ENCODE measurements around the gene RDX.
A peak's percentile ranks its signal among the peaks of the same experiment; 100 is the strongest.
"Not testable (repeated sequence)": the region's sequence is repeated elsewhere in the genome, so short reads cannot be mapped to it uniquely, and the experiment has no call there.

The RDX gene

GRCh38 chr11:110287537-110287936, 8.9 kb downstream of the RDX start:
- Histone ChIP-seq H3K4me2 (ENCODE audit: low read depth, low read length, poor library complexity, severe bottlenecking) (peak overlapping the region; percentile 34), H4K20me1 (ENCODE audit: insufficient read depth, low read length, poor library complexity, severe bottlenecking) (peaks cover 68% of the 10 kb centered on the region), H3K27me3 (ENCODE audit: insufficient read depth, low read length, poor library complexity, severe bottlenecking) (no peaks in the 10 kb centered on the region)

GRCh38 chr11:110286298-110287040, 9.9 kb downstream of the RDX start:
- Histone ChIP-seq H3K9me2 (replicated peaks; ENCODE audit: low read depth, low read length) (no peaks in the 10 kb centered on the region), H3K4me2 (ENCODE audit: low read depth, low read length, poor library complexity, severe bottlenecking) (no peak overlapping the region), H4K20me1 (ENCODE audit: insufficient read depth, low read length, poor library complexity, severe bottlenecking) (peaks cover 62% of the 10 kb centered on the region), H3K36me3 (ENCODE audit: insufficient read depth, low read length) (no peaks in the 10 kb centered on the region), H3K9ac (ENCODE audit: low read depth, low read length, poor library complexity, severe bottlenecking) (no peak overlapping the region), H3K27me3 (ENCODE audit: insufficient read depth, low read length, poor library complexity, severe bottlenecking) (no peaks in the 10 kb centered on the region), H3K9me3 (ENCODE audit: insufficient read depth, low read depth, low read length) (no peaks in the 10 kb centered on the region), H3F3A (ENCODE audit: low read depth) (peaks cover 6% of the 10 kb centered on the region; the same call in 1 of the 2 replicates), H3K79me2 (ENCODE audit: insufficient read depth, low read length) (peaks cover 96% of the 10 kb centered on the region), H3K4me1 (ENCODE audit: insufficient read depth, low read length, poor library complexity, severe bottlenecking) (peaks cover 22% of the 10 kb centered on the region), H2AFZ (ENCODE audit: low read length) (no peak overlapping the region), H3K4me3 (ENCODE audit: low read length, poor library complexity, severe bottlenecking) (no peak overlapping the region)
- no peak for TF ChIP-seq EZH2phosphoT487 (IDR thresholded peaks at IDR 0.05; ENCODE audit: borderline replicate concordance)
- no peak for TF ChIP-seq CTCF (conservative IDR thresholded peaks at IDR 0.05; ENCODE audit: low read length)

More at GRCh38 chr11:110287537-110287936, 8.9 kb downstream of the RDX start:
- no peaks in the 10 kb centered on the region for H3K9me2 ChIP-seq (replicated peaks; ENCODE audit: low read depth, low read length)
- H3K79me2 ChIP-seq (ENCODE audit: insufficient read depth, low read length): peaks cover 96% of the 10 kb centered on the region
- H3F3A ChIP-seq (ENCODE audit: low read depth): peaks cover 6% of the 10 kb centered on the region; the same call in 1 of the 2 replicates
- H3K4me1 ChIP-seq (ENCODE audit: insufficient read depth, low read length, poor library complexity, severe bottlenecking): peaks cover 32% of the 10 kb centered on the region
- H3K9me3 ChIP-seq (ENCODE audit: insufficient read depth, low read depth, low read length): no peaks in the 10 kb centered on the region
- peak overlapping the region; percentile 14 for H3K4me3 ChIP-seq (ENCODE audit: low read length, poor library complexity, severe bottlenecking)
- no peak overlapping the region for H2AFZ ChIP-seq (ENCODE audit: low read length)
- no peak overlapping the region for H3K9ac ChIP-seq (ENCODE audit: low read depth, low read length, poor library complexity, severe bottlenecking)
- H3K36me3 ChIP-seq (ENCODE audit: insufficient read depth, low read length): no peaks in the 10 kb centered on the region
- TF ChIP-seq CTCF (conservative IDR thresholded peaks at IDR 0.05; ENCODE audit: low read length) (no peak), EZH2phosphoT487 (IDR thresholded peaks at IDR 0.05; ENCODE audit: borderline replicate concordance) (no peak)

DNA sequence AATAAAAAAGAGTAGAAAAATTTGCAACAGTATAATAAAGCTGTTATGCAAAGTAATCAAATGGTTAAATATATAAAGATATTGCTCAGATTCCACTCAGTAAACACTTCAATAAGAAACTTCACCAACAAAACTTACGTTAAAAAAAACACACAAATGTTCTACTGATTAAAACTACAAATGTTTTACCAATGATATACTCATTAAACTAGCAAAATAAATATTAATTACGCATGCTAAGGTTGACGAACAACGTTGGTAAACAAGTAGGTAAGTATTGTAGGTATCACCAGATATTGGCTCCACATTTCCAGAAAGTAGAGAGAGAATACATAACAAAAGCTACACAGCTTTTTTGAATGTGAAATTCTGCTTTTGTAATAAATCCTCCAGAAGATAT, 12.6 kb downstream of the RDX start:
- peaks cover 17% of the 10 kb centered on the region for H3K4me1 ChIP-seq (ENCODE audit: insufficient read depth, low read length, poor library complexity, severe bottlenecking)
- peaks cover 6% of the 10 kb centered on the region for H3K36me3 ChIP-seq (ENCODE audit: insufficient read depth, low read length)
- H4K20me1 ChIP-seq (ENCODE audit: insufficient read depth, low read length, poor library complexity, severe bottlenecking): peaks cover 42% of the 10 kb centered on the region
- no peaks in the 10 kb centered on the region for H3K9me3 ChIP-seq (ENCODE audit: insufficient read depth, low read depth, low read length)
- H3K4me2 ChIP-seq (ENCODE audit: low read depth, low read length, poor library complexity, severe bottlenecking): no peak overlapping the region
- H3K27me3 ChIP-seq (ENCODE audit: insufficient read depth, low read length, poor library complexity, severe bottlenecking): no peaks in the 10 kb centered on the region
- H3K79me2 ChIP-seq (ENCODE audit: insufficient read depth, low read length): peaks cover 93% of the 10 kb centered on the region
- no peak for TF ChIP-seq CTCF (conservative IDR thresholded peaks at IDR 0.05; ENCODE audit: low read length)
- TF ChIP-seq EZH2phosphoT487 (IDR thresholded peaks at IDR 0.05; ENCODE audit: borderline replicate concordance): no peak
- H3K9me2 ChIP-seq (replicated peaks; ENCODE audit: low read depth, low read length): no peaks in the 10 kb centered on the region
- H2AFZ ChIP-seq (ENCODE audit: low read length): no peak overlapping the region
- H3F3A ChIP-seq (ENCODE audit: low read depth): peaks cover 6% of the 10 kb centered on the region; the same call in 1 of the 2 replicates
- H3K9ac ChIP-seq (ENCODE audit: low read depth, low read length, poor library complexity, severe bottlenecking): no peak overlapping the region
- H3K4me3 ChIP-seq (ENCODE audit: low read length, poor library complexity, severe bottlenecking): no peak overlapping the region

DNA sequence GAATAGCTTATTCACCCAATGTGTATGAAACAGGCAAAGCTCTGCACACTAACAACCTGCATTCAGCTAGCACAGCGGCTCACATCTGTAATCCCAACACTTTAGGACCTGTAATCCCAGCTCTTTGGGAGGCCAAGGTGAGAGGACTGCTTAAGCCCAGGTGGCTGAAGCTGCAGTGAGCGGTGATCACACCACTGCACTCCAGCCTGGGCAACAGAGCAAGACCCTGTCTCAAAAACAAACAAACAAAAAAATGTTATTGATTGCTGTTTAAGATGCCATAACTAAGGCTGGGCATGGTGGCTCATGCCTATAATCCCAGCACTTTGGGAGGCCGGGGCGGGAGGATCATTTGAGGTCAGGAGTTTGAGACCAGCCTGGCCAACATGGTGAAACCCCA, 15.8 kb downstream of the RDX start:
- H3K9me2 ChIP-seq (replicated peaks; ENCODE audit: low read depth, low read length); H2AFZ ChIP-seq (ENCODE audit: low read length); H3K4me1 ChIP-seq (ENCODE audit: insufficient read depth, low read length, poor library complexity, severe bottlenecking); H3K4me3 ChIP-seq (ENCODE audit: low read length, poor library complexity, severe bottlenecking); H3K4me2 ChIP-seq (ENCODE audit: low read depth, low read length, poor library complexity, severe bottlenecking); H3K27me3 ChIP-seq (ENCODE audit: insufficient read depth, low read length, poor library complexity, severe bottlenecking); H3K9ac ChIP-seq (ENCODE audit: low read depth, low read length, poor library complexity, severe bottlenecking); H3K9me3 ChIP-seq (ENCODE audit: insufficient read depth, low read depth, low read length); H3F3A ChIP-seq (ENCODE audit: low read depth): not testable (repeated sequence)
- H3K36me3 ChIP-seq (ENCODE audit: insufficient read depth, low read length): peaks cover 38% of the 10 kb centered on the region
- H4K20me1 ChIP-seq (ENCODE audit: insufficient read depth, low read length, poor library complexity, severe bottlenecking): peaks cover 13% of the 10 kb centered on the region
- peaks cover 85% of the 10 kb centered on the region for H3K79me2 ChIP-seq (ENCODE audit: insufficient read depth, low read length)
